ENCODE results near the gene ATP8B1. TPM values are rescaled to one million over a fixed set of nuclear protein-coding genes. Genes with fewer than 3 reads are reported as not detected.

Gene ATP8B1
- total and polyA plus RNA-seq, 4 donors, result 3.9 to 22.0 (median 5.7) TPM

DNA sequence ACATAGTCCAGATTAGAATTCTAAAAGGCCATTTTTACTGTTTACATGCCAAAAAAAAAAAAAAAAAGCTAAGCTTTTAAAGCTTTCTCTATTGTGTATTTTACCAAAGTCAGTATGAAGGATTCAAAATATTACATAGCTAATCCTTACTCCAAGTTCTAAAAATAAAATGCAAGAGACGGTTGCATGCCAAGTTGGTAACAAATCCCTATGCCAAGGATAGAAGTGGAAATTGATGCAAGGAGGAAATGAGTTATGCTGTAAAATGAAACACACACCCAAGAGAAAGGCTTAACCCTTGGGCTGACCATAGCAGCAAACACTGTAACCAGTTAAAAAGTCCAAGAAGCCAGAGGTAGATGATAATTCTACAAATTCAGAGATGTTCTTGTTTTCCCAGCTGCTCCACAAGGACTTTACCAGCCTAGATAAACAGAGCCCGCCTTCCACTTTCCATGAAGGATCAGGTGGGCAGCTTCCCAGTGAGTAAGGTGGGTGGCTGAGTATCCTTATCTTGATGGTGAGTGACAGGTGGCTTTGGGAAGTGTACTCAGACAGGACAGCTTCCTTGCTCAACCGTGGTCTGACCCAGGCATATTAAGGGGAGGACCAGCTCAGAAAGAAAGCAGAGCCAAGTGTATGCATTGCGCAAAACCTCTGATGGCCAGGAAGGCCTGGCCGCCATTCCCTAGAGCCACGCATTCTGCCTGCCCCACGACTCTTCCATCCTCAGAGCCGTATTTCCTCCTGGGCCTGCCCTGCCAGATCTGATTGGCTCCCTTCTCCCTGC, 34.4 kb downstream of the ATP8B1 start:
- no peak overlapping the region for H3K9ac ChIP-seq (ENCODE audit: low read depth in 1 of 2, low read length in 2 of 2)
- DNase-seq (ENCODE audit: low spot score), result no peak
- H3K4me3 ChIP-seq (ENCODE audit: low read depth in 1 of 3, low read length in 3 of 3), result no peak overlapping the region
- TF ChIP-seq RAD21 (IDR thresholded peaks at IDR 0.05) (no peak), HNF4A (conservative IDR thresholded peaks at IDR 0.05) (no peak), FOXA1 (IDR thresholded peaks at IDR 0.05) (no peak), EGR1 (IDR thresholded peaks at IDR 0.05; ENCODE audit: low read depth in 2 of 2) (no peak), YY1 (IDR thresholded peaks at IDR 0.05) (no peak), TAF1 (conservative IDR thresholded peaks at IDR 0.05) (no peak), SP1 (IDR thresholded peaks at IDR 0.05) (no peak), RXRA (IDR thresholded peaks at IDR 0.05) (no peak), JUND (IDR thresholded peaks at IDR 0.05) (no peak), GABPA (IDR thresholded peaks at IDR 0.05 in 1 of 2, conservative IDR thresholded peaks at IDR 0.05 in 1 of 2) (no peak), NR2F2 (IDR thresholded peaks at IDR 0.05) (no peak), FOXA2 (IDR thresholded peaks at IDR 0.05) (no peak), HNF4G (IDR thresholded peaks at IDR 0.05) (no peak)
- TF ChIP-seq, protein P1, sequence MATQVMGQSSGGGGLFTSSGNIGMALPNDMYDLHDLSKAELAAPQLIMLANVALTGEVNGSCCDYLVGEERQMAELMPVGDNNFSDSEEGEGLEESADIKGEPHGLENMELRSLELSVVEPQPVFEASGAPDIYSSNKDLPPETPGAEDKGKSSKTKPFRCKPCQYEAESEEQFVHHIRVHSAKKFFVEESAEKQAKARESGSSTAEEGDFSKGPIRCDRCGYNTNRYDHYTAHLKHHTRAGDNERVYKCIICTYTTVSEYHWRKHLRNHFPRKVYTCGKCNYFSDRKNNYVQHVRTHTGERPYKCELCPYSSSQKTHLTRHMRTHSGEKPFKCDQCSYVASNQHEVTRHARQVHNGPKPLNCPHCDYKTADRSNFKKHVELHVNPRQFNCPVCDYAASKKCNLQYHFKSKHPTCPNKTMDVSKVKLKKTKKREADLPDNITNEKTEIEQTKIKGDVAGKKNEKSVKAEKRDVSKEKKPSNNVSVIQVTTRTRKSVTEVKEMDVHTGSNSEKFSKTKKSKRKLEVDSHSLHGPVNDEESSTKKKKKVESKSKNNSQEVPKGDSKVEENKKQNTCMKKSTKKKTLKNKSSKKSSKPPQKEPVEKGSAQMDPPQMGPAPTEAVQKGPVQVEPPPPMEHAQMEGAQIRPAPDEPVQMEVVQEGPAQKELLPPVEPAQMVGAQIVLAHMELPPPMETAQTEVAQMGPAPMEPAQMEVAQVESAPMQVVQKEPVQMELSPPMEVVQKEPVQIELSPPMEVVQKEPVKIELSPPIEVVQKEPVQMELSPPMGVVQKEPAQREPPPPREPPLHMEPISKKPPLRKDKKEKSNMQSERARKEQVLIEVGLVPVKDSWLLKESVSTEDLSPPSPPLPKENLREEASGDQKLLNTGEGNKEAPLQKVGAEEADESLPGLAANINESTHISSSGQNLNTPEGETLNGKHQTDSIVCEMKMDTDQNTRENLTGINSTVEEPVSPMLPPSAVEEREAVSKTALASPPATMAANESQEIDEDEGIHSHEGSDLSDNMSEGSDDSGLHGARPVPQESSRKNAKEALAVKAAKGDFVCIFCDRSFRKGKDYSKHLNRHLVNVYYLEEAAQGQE (IDR thresholded peaks at IDR 0.05), result no peak
- TF ChIP-seq, protein P2, sequence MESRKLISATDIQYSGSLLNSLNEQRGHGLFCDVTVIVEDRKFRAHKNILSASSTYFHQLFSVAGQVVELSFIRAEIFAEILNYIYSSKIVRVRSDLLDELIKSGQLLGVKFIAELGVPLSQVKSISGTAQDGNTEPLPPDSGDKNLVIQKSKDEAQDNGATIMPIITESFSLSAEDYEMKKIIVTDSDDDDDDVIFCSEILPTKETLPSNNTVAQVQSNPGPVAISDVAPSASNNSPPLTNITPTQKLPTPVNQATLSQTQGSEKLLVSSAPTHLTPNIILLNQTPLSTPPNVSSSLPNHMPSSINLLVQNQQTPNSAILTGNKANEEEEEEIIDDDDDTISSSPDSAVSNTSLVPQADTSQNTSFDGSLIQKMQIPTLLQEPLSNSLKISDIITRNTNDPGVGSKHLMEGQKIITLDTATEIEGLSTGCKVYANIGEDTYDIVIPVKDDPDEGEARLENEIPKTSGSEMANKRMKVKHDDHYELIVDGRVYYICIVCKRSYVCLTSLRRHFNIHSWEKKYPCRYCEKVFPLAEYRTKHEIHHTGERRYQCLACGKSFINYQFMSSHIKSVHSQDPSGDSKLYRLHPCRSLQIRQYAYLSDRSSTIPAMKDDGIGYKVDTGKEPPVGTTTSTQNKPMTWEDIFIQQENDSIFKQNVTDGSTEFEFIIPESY (IDR thresholded peaks at IDR 0.05), result no peak
- TF ChIP-seq, protein P3, sequence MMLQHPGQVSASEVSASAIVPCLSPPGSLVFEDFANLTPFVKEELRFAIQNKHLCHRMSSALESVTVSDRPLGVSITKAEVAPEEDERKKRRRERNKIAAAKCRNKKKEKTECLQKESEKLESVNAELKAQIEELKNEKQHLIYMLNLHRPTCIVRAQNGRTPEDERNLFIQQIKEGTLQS (IDR thresholded peaks at IDR 0.05), result no peak
- TF ChIP-seq, protein P4, sequence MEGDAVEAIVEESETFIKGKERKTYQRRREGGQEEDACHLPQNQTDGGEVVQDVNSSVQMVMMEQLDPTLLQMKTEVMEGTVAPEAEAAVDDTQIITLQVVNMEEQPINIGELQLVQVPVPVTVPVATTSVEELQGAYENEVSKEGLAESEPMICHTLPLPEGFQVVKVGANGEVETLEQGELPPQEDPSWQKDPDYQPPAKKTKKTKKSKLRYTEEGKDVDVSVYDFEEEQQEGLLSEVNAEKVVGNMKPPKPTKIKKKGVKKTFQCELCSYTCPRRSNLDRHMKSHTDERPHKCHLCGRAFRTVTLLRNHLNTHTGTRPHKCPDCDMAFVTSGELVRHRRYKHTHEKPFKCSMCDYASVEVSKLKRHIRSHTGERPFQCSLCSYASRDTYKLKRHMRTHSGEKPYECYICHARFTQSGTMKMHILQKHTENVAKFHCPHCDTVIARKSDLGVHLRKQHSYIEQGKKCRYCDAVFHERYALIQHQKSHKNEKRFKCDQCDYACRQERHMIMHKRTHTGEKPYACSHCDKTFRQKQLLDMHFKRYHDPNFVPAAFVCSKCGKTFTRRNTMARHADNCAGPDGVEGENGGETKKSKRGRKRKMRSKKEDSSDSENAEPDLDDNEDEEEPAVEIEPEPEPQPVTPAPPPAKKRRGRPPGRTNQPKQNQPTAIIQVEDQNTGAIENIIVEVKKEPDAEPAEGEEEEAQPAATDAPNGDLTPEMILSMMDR (IDR thresholded peaks at IDR 0.05; ENCODE audit: low read depth, low read length, missing input control), result no peak
- TF ChIP-seq, protein P5, sequence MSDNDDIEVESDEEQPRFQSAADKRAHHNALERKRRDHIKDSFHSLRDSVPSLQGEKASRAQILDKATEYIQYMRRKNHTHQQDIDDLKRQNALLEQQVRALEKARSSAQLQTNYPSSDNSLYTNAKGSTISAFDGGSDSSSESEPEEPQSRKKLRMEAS (IDR thresholded peaks at IDR 0.05), result no peak
- H3K9me3 ChIP-seq (ENCODE audit: control insufficient read depth in 4 of 4, low read length in 3 of 4), result no peaks in the 10 kb centered on the region
- H3K4me1 ChIP-seq (ENCODE audit: control insufficient read depth in 4 of 4, insufficient read depth in 4 of 4, low read length in 3 of 4), result no peaks in the 10 kb centered on the region
- no peak overlapping the region for H3K27ac ChIP-seq (ENCODE audit: low read depth in 1 of 2, low read length in 2 of 2)
- no peaks in the 10 kb centered on the region for H3K27me3 ChIP-seq (ENCODE audit: control insufficient read depth in 4 of 4, insufficient read depth in 4 of 4, low read length in 3 of 4)
- peaks cover 0 to 1% (median 0%) of the 10 kb centered on the region in 4 donors for H3K36me3 ChIP-seq (ENCODE audit: control insufficient read depth in 4 of 4, insufficient read depth in 3 of 4, low read depth in 1 of 4, low read length in 3 of 4)
- 82% methylated on average over 8 of the region's 8 CpGs for WGBS

Data from liver (tissue), 9 donors.